NCI-H82 (cell line): ENCODE results near the gene TREH.
"Not testable (repeated sequence)": the region's sequence is repeated elsewhere in the genome, so short reads cannot be mapped to it uniquely, and the experiment has no call there.

Experiments
- DNase-seq: peaks from one replicate; lab custom pipeline; 2025; lab: John Stamatoyannopoulos, UW

TREH gene

DNA sequence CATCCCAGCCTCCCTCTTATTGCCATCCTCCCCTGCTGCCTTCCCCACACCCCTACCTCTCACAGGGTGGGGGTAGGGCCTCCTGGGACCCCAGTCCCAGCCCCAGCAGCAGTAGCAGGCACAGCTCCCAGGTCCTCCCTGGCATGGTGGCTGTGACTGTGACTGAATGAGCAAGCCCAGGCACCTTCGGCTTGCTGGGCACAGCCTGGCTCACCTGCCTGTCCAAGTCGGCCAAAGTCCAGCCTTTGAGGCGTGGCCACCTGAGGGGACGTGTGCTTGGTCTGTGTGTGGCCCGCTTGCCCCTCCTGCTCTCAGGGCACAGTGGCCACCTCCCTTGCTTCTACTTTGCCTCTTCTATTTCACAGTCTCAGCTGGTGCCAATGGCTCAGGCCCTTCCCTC, at the start of gene TREH:
Gene TREH, minus strand, starts transcription at position 168 of the 400 bp plus-strand sequence. Its CDS starts 23 bp downstream, at position 145.
- DNase-seq, result no peak

- not testable (repeated sequence) for DNase-seq
These were observed 48.7 kb upstream of the TREH start for GRCh38 chr11:118728112-118728511.

- DNase-seq, result not testable (repeated sequence)
These were observed 48.2 kb upstream of the TREH start for GRCh38 chr11:118727721-118728066.

GRCh38 chr11:118727001-118727720, 47.7 kb upstream of the TREH start:
- DNase-seq, result not testable (repeated sequence)

DNA sequence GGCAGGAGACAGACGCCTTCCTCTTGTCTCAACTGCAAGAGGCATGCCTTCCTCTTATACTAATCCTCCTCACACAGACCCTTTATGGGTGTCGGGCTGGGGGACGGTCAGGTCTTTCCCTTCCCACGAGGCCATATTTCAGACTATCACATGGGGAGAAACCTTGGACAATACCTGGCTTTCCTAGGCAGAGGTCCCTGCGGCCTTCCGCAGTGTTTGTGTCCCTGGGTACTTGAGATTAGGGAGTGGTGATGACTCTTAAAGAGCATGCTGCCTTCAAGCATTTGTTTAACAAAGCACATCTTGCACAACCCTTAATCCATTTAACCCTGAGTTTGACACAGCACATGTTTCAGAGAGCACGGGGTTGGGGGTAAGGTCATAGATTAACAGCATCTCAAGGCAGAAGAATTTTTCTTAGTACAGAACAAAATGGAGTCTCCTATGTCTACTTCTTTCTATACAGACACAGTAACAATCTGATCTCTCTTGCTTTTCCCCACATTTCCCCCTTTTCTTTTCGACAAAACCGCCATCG, 42.1 kb upstream of the TREH start:
- DNase-seq, result not testable (repeated sequence)

DNA sequence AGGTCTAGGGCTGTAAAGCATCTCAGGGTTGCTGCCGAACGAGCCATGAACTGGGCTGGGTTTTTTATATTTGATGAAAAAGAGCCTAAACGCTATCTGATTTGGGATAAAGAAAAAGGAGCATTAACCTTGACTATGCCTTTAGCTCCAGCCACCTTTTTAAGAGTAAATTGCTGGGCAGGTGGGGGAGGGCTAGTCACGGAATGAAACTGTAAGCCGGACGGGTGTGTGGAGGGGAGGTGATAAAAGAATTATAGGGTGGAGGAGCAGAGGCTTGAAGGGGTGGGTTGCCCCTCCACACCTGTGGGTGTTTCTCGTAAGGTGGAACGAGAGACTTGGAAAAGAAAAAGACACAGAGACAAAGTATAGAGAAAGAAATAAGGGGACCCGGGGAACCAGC, 41.3 kb upstream of the TREH start:
- not testable (repeated sequence) for DNase-seq

GRCh38 chr11:118720078-118720477, 40.6 kb upstream of the TREH start:
- peak; percentile 56 for DNase-seq

DNA sequence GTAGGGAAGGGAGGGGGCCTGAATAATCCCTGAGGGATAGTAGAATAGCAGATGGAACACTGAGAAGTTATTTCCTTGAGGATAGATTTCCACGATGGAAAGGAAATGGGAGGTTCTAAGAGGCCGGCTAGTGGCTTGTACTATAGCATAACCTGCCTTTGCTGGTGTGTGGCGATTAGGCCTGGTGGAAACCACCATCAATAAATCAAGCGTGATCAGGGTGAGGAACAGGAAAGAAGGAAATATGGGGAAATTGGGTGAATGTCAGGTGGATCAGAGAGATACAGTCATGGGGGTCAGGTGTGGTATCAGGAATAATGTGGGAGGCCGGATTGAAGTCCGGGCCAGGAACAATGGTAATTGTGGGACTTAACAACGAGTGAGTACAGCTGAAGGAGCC, 39.1 kb upstream of the TREH start:
- peak; percentile 56 for DNase-seq

DNA sequence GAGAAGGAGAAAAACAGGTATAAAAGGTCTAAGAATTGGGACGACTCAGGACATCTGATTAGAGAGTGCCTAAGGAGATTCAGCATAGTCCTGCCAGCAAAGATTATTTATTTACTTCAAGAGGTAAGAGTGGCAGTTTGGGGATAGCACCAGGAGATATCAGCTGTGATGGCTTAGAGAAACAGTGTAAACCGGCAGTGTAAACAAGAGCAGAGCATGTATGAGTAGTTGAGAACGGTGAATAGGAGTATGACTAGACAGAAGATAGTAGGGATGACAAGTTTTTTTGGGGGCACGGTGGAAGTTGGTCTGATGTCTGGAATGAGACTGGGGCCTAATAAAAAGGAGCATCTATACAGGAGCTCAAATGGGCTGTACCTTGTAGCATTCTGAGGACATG, 38.3 kb upstream of the TREH start:
- not testable (repeated sequence) for DNase-seq

DNA sequence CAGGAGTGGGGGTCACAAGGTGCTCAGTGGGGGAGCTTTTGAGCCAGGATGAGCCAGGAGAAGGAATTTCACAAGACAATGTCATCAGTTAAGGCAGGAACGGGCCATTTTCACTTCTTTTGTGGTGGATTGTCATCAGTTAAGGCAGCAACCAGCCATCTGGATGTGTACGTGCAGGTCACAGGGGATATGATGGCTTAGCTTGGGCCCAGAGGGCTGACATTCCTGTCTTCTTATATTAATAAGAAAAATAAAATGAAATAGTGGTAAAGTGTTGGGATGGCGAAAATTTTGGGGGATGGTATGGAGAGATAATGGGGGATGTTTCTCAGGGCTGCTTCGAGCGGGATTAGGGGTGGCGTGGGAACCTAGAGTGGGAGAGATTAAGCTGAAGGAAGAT, 37.8 kb upstream of the TREH start:
- DNase-seq, result not testable (repeated sequence)

DNA sequence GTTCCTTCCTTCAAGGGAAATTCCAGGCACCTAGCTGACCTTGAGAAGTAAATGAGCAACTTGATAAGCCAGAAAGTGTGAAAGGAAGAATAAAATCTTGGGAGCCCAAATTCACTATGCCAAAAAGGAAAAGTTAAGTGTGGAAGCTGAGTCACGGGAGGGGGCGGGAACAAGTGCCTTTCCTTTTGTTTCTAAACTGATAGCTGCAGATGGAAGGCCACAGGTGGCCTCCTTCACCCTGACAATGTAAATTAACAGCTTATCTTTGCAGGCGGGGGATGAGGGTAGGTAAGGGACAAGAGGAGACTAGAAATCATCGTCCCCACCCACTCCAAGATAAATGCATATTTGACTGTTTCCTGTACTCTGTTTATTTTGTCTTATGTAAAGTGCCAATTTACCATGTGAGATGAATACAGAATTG, 36.4 kb upstream of the TREH start:
- DNase-seq, result peak; percentile 65

GRCh38 chr11:118715245-118715831, 35.9 kb upstream of the TREH start:
- no peak for DNase-seq

- DNase-seq, result no peak
These were observed 35.4 kb upstream of the TREH start for GRCh38 chr11:118714816-118715215.

GRCh38 chr11:118714416-118714815, 35.0 kb upstream of the TREH start:
- not testable (repeated sequence) for DNase-seq

GRCh38 chr11:118708296-118708695, 28.8 kb upstream of the TREH start:
- no peak for DNase-seq

DNA sequence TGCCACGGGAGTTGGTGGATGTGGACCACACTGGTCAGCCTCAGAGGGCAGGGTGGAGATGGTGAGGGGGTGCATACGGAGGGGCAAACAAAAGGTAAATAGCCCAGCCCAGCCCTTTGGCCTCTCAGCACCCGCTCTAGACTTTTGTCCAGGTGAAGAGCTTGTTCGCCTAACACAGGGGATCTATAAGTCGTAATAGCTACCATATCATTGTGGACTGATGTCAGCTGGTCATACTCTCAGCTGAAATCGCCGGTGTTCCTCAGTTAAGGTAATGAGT, 27.0 kb upstream of the TREH start:
- no peak for DNase-seq

GRCh38 chr11:118705791-118706545, 26.5 kb upstream of the TREH start:
- peak; percentile 59 for DNase-seq

- no peak for DNase-seq
These were observed 25.8 kb upstream of the TREH start for GRCh38 chr11:118705111-118705741.

- peak; percentile 38 for DNase-seq
These were observed 24.2 kb upstream of the TREH start for GRCh38 chr11:118703563-118704106.

DNA sequence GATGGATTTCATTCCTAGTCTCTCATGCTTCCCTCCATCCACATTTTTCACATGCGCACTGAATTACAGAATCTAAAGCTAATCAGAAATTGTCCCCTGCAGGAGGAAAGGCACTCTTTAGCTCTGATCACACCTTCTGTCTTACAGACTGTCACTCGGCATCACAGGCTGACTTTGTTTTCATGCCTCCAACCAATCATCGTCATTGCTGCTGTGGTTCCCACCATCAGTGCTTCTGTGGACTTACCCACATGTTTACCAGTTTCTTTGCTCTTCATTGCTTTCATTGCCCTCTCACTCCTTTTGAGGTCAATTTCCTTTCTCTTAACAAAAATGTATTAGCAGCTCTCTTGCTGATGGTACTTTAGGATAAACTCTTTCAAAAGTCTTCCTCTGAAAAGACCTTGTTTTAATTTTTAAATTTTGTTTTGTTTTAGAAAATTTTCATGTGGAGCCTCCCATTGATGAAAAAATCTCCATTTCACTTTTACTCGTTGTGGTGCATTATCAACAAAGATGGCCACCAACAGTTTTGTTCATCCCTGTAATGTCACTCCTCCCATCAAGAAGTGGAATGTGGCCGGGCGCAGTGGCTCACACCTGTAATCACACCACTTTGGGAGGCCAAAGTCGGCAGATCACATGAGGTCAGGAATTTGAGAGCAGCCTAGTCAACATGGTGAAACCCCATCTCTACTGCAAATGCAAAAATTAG, 20.2 kb upstream of the TREH start:
- DNase-seq, result no peak

DNA sequence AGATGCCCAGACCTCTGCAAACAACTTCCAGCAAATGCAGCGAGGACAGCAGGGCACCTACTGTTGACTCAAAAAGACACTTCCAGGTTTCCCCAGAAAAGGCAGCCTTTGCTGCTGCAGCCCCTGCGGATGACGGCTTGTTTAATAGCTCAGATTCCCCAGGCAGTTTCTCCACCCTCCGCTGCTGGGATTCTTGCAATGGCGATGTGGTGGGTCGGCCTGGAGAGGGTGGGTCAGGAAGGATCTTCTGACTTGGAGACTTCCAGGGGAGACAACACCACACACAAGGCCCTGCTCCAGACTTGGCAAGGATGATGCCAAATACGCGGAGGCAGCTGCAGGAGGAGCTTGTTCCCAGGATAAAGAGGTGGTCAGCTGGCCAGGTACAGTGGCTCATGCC, 17.9 kb upstream of the TREH start:
- no peak for DNase-seq
